H9 (cell line): ENCODE data around the gene FMO5. TPM values are rescaled to one million over a fixed set of nuclear protein-coding genes. Genes with fewer than 3 reads are reported as not detected.
A peak's percentile ranks its signal among the peaks of the same experiment; 100 is the strongest.

Experiments used
- DNase-seq: peaks from one replicate; pipeline ENCODE4 v3.0.0-alpha.2; 2017
- H2AFZ ChIP-seq: one replicate; pipeline ENCODE4 v1.6.1; 2013; ENCODE audit warnings: mild to moderate bottlenecking, low read length, control low read depth, moderate library complexity
- H2AK5ac ChIP-seq: 2 replicates; pipeline ENCODE4 v1.6.1; 2013; ENCODE audit warnings: low read length, control low read depth, mixed read lengths; ENCODE audit not compliant: insufficient read length
- H2BK120ac ChIP-seq: one replicate; pipeline ENCODE4 v1.6.1; 2013; ENCODE audit warnings: low read depth, mild to moderate bottlenecking, low read length, control low read depth, inconsistent platforms; ENCODE audit not compliant: poor library complexity, severe bottlenecking
- H2BK12ac ChIP-seq: 2 replicates; pipeline ENCODE4 v1.6.1; 2013; ENCODE audit warnings: low read length, control low read depth, mixed read lengths, low read depth; ENCODE audit not compliant: insufficient read length
- H2BK15ac ChIP-seq: 2 replicates; pipeline ENCODE4 v1.6.1; 2013; ENCODE audit warnings: low read depth, low read length, control low read depth
- H2BK20ac ChIP-seq: one replicate; pipeline ENCODE4 v1.6.1; 2013; ENCODE audit warnings: low read depth, mild to moderate bottlenecking, low read length, control low read depth, inconsistent platforms; ENCODE audit not compliant: poor library complexity, severe bottlenecking
- H2BK5ac ChIP-seq: 2 replicates; pipeline ENCODE4 v1.6.1; 2013; ENCODE audit warnings: low read length, control low read depth, mixed read lengths; ENCODE audit not compliant: insufficient read length
- H3K14ac ChIP-seq: 2 replicates; pipeline ENCODE4 v1.6.1; 2013; ENCODE audit warnings: low read length, control low read depth; ENCODE audit not compliant: insufficient read depth
- H3K18ac ChIP-seq: 2 replicates; pipeline ENCODE4 v1.6.1; 2013; ENCODE audit warnings: low read depth, mild to moderate bottlenecking, mixed read lengths, low read length, control low read depth; ENCODE audit not compliant: insufficient read length
- H3K23ac ChIP-seq: 2 replicates; pipeline ENCODE4 v1.6.1; 2013; ENCODE audit warnings: low read length, control low read depth, mixed read lengths, low read depth; ENCODE audit not compliant: insufficient read length
- H3K23me2 ChIP-seq: 2 replicates; pipeline ENCODE4 v1.6.1; 2013; ENCODE audit warnings: low read depth, mild to moderate bottlenecking, mixed read lengths, low read length, control low read depth; ENCODE audit not compliant: insufficient read length, poor library complexity, severe bottlenecking
- H3K27ac ChIP-seq: 2 replicates; pipeline ENCODE4 v1.5.1; 2013; ENCODE audit warnings: low read length, control low read depth, mixed read lengths, low read depth; ENCODE audit not compliant: insufficient read length
- H3K27me3 ChIP-seq: 2 replicates; pipeline ENCODE4 v1.6.1; 2013; ENCODE audit warnings: low read length, control low read depth, inconsistent platforms; ENCODE audit not compliant: insufficient read depth
- H3K4ac ChIP-seq: 2 replicates; pipeline ENCODE4 v1.6.1; 2013; ENCODE audit warnings: low read depth, mild to moderate bottlenecking, control low read depth, inconsistent platforms, low read length, moderate library complexity
- H3K4me1 ChIP-seq: 2 replicates; pipeline ENCODE4 v1.6.1; 2013; ENCODE audit warnings: low read length, control low read depth, inconsistent platforms; ENCODE audit not compliant: insufficient read depth
- H3K4me2 ChIP-seq: 2 replicates; pipeline ENCODE4 v1.6.1; 2013; ENCODE audit warnings: low read length, control low read depth, mixed read lengths; ENCODE audit not compliant: insufficient read length, insufficient read depth
- H3K56ac ChIP-seq: 2 replicates; pipeline ENCODE4 v1.6.1; 2013; ENCODE audit warnings: low read depth, mild to moderate bottlenecking, mixed read lengths, low read length, control low read depth; ENCODE audit not compliant: insufficient read length
- H3K79me1 ChIP-seq: 2 replicates; pipeline ENCODE4 v1.6.1; 2013; ENCODE audit warnings: low read depth, mild to moderate bottlenecking, moderate library complexity, low read length, control low read depth, inconsistent platforms; ENCODE audit not compliant: insufficient read depth, poor library complexity, severe bottlenecking
- H3K79me2 ChIP-seq: 2 replicates; pipeline ENCODE4 v1.6.1; 2013; ENCODE audit warnings: low read length, control low read depth, inconsistent platforms; ENCODE audit not compliant: insufficient read depth
- H3K9ac ChIP-seq: 2 replicates; pipeline ENCODE4 v1.6.1; 2013; ENCODE audit warnings: low read length, control low read depth, mixed read lengths; ENCODE audit not compliant: insufficient read length; ENCODE audit errors: extremely low read depth
- H3K9me3 ChIP-seq: one replicate; pipeline ENCODE4 v1.6.1; 2013; ENCODE audit warnings: low read depth, low read length, inconsistent platforms; ENCODE audit not compliant: control insufficient read depth
- H3T11ph ChIP-seq: one replicate; pipeline ENCODE4 v1.6.1; 2013; ENCODE audit warnings: mild to moderate bottlenecking, low read length, control low read depth, inconsistent platforms
- H4K20me1 ChIP-seq: one replicate; pipeline ENCODE4 v1.6.1; 2013; ENCODE audit not compliant: control insufficient read depth, insufficient read length, insufficient read depth
- H4K5ac ChIP-seq: 2 replicates; pipeline ENCODE4 v1.6.1; 2013; ENCODE audit warnings: low read depth, mild to moderate bottlenecking, mixed read lengths, low read length, control low read depth; ENCODE audit not compliant: insufficient read length
- H4K8ac ChIP-seq: replicated peaks from 2 replicates; pipeline ENCODE4 v1.6.1; 2013; ENCODE audit warnings: low read length, control low read depth, mixed read lengths, low read depth; ENCODE audit not compliant: insufficient read length
- H4K91ac ChIP-seq: 2 replicates; pipeline ENCODE4 v1.6.1; 2013; ENCODE audit warnings: low read depth, mild to moderate bottlenecking, moderate library complexity, mixed read lengths, low read length, control low read depth; ENCODE audit not compliant: insufficient read length
- H3K27ac Mint-ChIP-seq, 3 experiments: 2 replicates in 2 of 3; 3 replicates in 1 of 3; pipeline ENCODE4 v1.8.0; 2020 to 2021; ENCODE audit warnings: mixed read lengths in 3 of 3, mild to moderate bottlenecking in 1 of 3, moderate library complexity in 1 of 3
- H3K27me3 Mint-ChIP-seq: 2 replicates; pipeline ENCODE4 v1.8.0; 2021; ENCODE audit warnings: low read depth, mild to moderate bottlenecking, moderate library complexity, mixed read lengths
- H3K36me3 Mint-ChIP-seq, 3 experiments: 2 replicates in 2 of 3; 3 replicates in 1 of 3; pipeline ENCODE4 v1.8.0; 2020 to 2021; ENCODE audit warnings: low read depth in 3 of 3, mixed read lengths in 3 of 3; ENCODE audit not compliant: insufficient read depth in 1 of 3
- H3K4me1 Mint-ChIP-seq, 2 experiments: 2 replicates each; pipeline ENCODE4 v1.8.0; 2020; ENCODE audit warnings: mixed read lengths in 2 of 2
- H3K4me3 Mint-ChIP-seq, 2 experiments: 2 replicates in 1 of 2; 3 replicates in 1 of 2; pipeline ENCODE4 v1.8.0; 2020 to 2021; ENCODE audit warnings: mild to moderate bottlenecking in 2 of 2, mixed read lengths in 2 of 2, moderate library complexity in 1 of 2
- H3K9me3 Mint-ChIP-seq, 2 experiments: 2 replicates in 1 of 2; 3 replicates in 1 of 2; pipeline ENCODE4 v1.8.0; 2020; ENCODE audit warnings: mild to moderate bottlenecking in 2 of 2, mixed read lengths in 2 of 2, moderate library complexity in 1 of 2
- CTCF ChIP-seq: fragments of 200-600 bp; sonication (generic); conservative IDR thresholded peaks from 3 replicates; pipeline ENCODE4 v1.8.0; 2021; ENCODE audit warnings: antibody characterized with exemption, mild to moderate bottlenecking
- WGBS: extraction: QIAGEN DNeasy Blood & Tissue Kit; methylation state at CpG from one replicate; pipeline ENCODE4 v1.1.7; 2013; ENCODE audit warnings: missing lambda C conversion rate, low lambda C conversion rate, mixed read lengths; ENCODE audit not compliant: insufficient read length; ENCODE audit errors: extremely low coverage; 5-methylcytosine and 5-hydroxymethylcytosine counted together
- total RNA-seq: library from RNA; stranded (reverse); gene quantifications from 2 replicates; pipeline ENCODE4 v1.2.1, GENCODE V29; 2021

The FMO5 gene
- total RNA-seq, 1 experiment from 2014 or later: 0.61 TPM

GRCh38 chr1:147168626-147169058 lies 56.5 kb downstream of the FMO5 start:
- no peaks in the 10 kb centered on the region for H3K27me3 ChIP-seq
- no peaks in the 10 kb centered on the region; the same call in 1 of the 2 replicates for H3K4me1 ChIP-seq
- no peak overlapping the region for H2BK12ac ChIP-seq
- no peaks in the 10 kb centered on the region for H3K79me1 ChIP-seq
- peaks cover 33 to 35% of the 10 kb centered on the region in 2 experiments for H3K4me1 Mint-ChIP-seq
- H4K5ac ChIP-seq: no peak overlapping the region
- 0 out of 7 replicates have a peak overlapping the region, but pooled peaks of 1 of the 3 experiments have one; percentile 64 for H3K27ac Mint-ChIP-seq
- TF ChIP-seq CTCF: no peak
- no peak overlapping the region for H2AK5ac ChIP-seq
- H3K36me3 Mint-ChIP-seq: peaks cover 16 to 37% (median 28%) of the 10 kb centered on the region in 3 experiments; a peak in 6 of 7 replicates
- H2AFZ ChIP-seq: no peak overlapping the region
- no peak overlapping the region for H2BK120ac ChIP-seq
- no peak overlapping the region for H3K9ac ChIP-seq
- H3K27me3 Mint-ChIP-seq: no peaks in the 10 kb centered on the region
- H3K4me2 ChIP-seq: no peak overlapping the region
- no peaks in the 10 kb centered on the region for H4K20me1 ChIP-seq
- H3K9me3 ChIP-seq: no peaks in the 10 kb centered on the region
- H3K4ac ChIP-seq: no peak overlapping the region
- no peak overlapping the region for H3K27ac ChIP-seq
- DNase-seq: no peak
- no peak overlapping the region for H3K56ac ChIP-seq
- no peak overlapping the region for H2BK15ac ChIP-seq
- H3K23me2 ChIP-seq: peaks cover 11% of the 10 kb centered on the region
- no CpG with 5 or more reads among the region's 2 CpGs for WGBS
- no peak overlapping the region for H2BK20ac ChIP-seq
- H3K14ac ChIP-seq: no peak overlapping the region
- H3K23ac ChIP-seq: no peak overlapping the region
- no peak overlapping the region for H4K8ac ChIP-seq
- H3K9me3 Mint-ChIP-seq: peaks cover 0 to 3% of the 10 kb centered on the region in 2 experiments; a peak in 1 of 5 replicates
- H3K18ac ChIP-seq: no peak overlapping the region
- no peak overlapping the region for H4K91ac ChIP-seq
- peaks cover 8% of the 10 kb centered on the region; the same call in 1 of the 2 replicates for H3K79me2 ChIP-seq
- H3T11ph ChIP-seq: no peak overlapping the region
- no peak overlapping the region for H2BK5ac ChIP-seq
- H3K4me3 Mint-ChIP-seq: no peak overlapping the region
